Daoy (cell line): ENCODE measurements around the gene FALEC. TPM values are rescaled to one million over a fixed set of nuclear protein-coding genes. Genes with fewer than 3 reads are reported as not detected.

Source experiments
- DNase-seq: peaks from one replicate; pipeline ENCODE4 v3.0.0-alpha.2; 2015; ENCODE audit warnings: low read depth
- total RNA-seq: library from RNA; depleted of rRNA; stranded (reverse); fragments of >200 nt; shearing (Covaris generic); gene quantifications from 2 replicates; pipeline ENCODE4 v1.2.3, GENCODE V29; 2014

Gene FALEC
- total RNA-seq, 1 experiment from 2014 or later = not detected

- no peak for DNase-seq
Observed at GRCh38 chr1:150511985-150512660, 3.4 kb upstream of the FALEC start.

DNA sequence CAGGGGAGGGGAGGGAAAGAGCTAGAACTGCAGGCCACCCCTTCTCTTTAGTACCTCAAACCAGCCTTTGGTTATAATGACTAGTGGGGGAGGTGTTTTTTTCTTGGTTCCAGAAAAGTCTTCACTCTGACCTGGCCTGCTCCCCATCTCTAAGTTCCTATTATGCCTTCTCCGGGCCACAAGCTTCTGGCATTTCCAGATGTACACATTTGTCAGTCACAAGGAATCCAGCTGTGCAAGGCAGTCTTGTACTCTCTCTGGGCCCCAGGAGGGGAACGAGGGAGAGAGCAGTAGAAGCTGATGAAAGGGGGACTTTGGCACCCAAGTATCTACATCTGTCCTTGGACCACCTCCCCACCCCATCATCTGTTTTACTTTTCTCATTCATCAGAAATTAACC, 2.7 kb upstream of the FALEC start:
- DNase-seq = no peak

DNA sequence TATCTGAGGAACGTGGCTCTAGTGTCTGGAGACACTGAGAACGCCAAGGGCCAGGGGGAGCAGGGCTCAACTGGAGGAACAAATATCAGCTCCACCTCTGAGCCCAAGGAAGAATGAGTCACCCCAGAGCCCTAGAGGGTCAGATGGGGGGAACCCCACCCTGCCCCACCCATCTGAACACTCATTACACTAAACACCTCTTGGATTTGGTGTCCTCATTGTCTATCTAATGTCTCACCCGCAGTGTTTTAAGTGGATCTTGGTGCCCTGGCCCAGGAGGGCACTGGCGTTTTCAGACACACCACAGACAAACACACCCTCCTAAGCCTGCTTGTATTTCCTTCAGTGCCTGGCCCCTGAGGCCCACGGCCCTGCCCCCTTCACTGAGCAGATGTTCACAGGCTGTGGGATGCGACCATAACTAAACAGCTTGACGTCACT, 2.2 kb upstream of the FALEC start:
- DNase-seq = no peak

GRCh38 chr1:150514260-150514659, 1.3 kb upstream of the FALEC start:
- DNase-seq = no peak

DNA sequence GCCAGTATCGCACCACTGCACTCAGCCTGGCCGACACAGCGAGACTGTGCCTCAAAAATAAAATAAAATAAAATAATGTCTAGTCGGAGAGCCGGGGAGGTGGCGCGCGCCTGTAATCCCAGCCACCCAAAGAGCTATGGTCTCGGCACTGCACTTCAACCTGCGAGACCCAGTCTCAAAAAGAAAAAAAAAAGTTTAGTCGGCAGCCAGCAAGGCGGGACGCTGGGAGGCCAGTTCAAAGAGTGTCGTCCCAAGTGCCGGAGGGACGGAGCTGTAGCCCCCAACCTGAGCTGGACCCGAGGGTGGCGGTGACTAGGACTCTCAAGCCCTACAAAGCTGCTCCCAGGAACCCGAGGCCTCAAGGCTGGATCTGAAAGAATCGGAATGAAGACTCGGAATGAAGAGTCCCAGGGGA, 632 bp upstream of the FALEC start:
- DNase-seq = no peak

- no peak for DNase-seq
Observed at GRCh38 chr1:150516050-150516591, 569 bp downstream of the FALEC start.

DNA sequence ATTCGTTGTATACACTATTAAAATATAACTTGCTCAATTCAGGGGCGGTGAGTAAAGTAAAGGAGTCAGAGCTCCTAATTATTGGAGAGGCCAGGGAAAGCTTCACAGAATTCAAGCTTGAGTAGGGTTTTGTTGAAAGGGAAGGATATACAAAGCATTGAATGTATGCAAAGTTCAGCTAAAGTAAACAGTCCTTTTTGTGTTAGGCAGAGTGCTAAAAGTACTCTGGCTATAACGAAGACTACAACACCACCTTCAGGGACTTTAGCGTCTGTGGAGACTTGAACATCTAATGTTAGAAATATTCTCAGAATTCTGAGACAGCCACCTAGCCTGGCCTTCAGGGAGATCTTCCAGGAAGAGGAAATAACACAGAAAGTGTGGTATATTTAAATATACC, 1.1 kb downstream of the FALEC start:
- no peak for DNase-seq

- no peak for DNase-seq
Observed at GRCh38 chr1:150521196-150521968, 5.8 kb downstream of the FALEC start.

- DNase-seq = no peak
Observed at GRCh38 chr1:150525348-150525747, 9.8 kb downstream of the FALEC start.

- no peak for DNase-seq
Observed at GRCh38 chr1:150528196-150528595, 12.6 kb downstream of the FALEC start.

DNA sequence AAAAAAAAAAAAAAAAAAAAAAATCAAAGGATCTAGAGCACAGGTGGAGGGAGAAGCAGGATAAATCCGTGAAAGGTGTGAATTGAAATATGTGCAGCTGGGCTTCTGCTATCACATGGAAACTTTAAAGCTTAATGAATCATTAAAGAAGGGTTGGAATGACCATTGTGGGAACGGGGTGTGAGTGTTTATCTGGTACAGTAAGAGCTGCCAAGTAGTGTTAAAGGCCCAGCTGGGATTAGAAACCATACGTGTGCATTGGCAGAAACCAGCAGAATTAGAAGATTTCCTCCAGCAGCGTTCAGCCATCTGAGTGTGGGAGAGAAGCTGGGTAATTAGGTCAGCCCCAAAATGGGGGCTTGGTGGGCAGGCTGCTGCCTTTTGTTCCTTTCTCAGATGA, 13.5 kb downstream of the FALEC start:
- DNase-seq = peak; percentile 53

GRCh38 chr1:150530491-150531159, 15.1 kb downstream of the FALEC start:
- DNase-seq = no peak

- DNase-seq = no peak
Observed at GRCh38 chr1:150532860-150533259, 17.3 kb downstream of the FALEC start.

DNA sequence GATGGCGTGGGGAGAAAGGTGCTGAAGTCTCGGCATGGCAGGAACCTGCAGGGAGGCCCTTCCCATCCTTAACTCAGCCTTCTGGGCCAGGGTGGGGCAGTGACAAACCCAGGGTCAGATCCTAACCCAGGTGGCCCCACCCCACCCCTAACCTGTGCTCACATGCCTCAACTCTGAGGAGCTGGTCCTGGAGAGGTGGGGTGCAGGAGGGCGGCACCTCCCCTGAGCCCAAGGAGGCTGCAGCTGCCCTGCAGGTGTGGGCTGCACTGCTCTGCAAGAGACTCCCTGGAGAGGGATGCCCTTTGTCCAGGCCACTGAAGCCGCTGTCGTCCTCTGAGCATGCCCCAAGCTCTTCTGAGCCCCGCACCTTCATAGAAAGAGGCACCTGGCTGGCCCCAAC, 18.4 kb downstream of the FALEC start:
- no peak for DNase-seq

DNA sequence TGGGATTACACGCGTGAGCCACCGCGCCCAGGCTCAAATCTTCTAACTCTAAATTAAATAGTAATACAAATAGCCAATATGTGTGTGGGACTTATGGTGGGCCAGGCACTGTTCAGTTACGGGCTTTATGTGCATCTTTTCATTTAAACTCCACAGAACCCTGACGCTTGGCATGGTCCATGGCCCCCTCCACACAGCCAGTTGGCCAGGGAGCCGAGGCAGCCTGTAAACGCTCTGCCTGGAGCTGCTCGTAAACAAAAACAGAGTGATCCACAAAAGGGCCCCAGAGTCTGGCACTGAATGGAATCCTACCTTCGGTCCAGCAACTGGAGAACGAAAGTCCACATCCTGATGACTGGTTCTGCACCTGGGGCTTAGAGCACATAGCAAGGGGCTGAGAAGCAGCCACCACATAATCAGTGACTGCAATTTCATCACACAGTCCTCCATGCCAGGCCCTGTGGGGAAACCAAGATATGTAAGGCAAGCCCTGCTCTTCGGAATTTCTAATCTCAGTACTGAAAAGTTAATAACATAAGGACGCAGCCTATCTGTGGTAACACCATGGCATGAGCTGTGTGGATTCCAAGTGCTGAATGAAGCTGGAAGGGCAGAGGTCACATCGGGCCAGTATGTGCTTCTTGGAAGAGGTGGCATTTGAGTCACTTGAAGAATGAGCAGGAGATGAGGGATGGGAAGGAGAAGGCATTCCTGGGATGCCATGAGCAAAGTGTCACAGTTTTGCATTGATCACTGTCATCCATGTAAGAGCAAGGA, 20.1 kb downstream of the FALEC start:
- DNase-seq = no peak

DNA sequence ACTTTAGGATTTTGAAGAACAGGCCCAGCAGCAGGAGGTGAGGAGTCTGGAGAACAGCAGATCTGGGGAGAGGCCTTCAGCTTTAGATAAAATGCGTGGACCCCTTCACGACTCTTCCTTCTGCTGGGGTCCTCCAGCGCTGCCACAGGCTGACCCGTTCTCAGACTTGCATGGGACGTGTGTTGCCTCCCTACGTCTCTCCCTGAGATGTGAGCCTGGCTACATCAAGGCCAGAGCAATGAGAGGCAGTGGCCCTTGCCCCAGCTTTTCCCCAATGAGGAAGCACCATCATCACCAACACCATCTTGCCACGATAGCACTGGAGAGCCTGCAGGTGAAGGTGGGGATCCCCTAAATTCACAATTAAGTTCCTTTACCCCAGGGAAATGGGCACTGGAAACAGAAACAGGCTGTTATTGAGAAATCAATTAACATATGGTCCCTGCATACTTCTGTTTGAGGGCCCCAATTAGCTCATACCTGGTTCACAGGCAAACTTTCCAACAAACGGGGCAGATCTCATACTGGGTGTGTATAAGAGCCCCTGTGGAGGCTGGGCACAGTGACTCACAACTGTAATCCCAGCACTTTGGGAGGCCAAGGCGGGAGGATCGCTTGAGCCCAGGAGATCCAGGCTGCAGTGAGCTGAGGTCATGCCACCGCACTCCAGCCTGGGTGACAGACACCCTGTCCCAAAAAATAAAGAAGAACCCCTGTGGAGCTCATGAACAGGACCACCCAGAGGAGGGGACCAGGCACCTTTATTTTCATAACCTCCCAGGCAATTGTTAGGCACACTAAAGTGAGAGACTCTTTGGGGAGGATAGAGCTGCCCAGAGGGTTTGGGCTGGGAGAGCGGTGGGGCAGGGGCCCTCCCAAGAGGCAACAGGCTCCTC, 21.5 kb downstream of the FALEC start:
- no peak for DNase-seq

- DNase-seq = peak; percentile 63
Observed at GRCh38 chr1:150537732-150538684, 22.5 kb downstream of the FALEC start.

DNA sequence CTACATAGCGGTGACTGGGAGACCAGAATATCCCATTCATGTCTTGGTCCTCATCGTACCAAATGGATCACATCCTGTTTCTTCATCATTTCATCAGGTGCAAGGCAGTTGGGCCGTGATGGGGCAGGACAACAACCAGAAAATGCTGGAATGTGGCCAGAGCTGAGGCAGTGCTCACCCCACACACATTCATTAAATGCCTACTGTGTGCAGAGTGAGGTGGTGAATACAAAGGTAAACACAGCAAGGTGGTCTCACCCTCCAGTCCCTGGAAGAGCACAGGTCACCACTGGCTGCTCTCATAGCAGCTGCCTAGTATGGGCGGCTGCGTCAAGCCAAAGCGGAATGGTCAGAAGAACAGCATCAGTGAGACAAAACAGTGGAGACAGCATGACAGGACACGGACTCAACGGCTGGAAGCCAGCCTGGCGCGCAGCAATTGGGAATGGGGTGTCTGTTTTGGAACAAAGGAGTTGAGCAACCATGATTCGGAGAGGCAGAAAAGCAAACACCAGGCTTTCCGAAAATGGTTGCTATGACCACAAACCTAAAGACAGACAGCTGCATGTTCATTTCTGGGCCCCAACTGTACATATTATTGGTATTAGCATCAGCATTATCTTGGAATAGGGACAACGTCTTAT, 28.1 kb downstream of the FALEC start:
- DNase-seq = no peak

DNA sequence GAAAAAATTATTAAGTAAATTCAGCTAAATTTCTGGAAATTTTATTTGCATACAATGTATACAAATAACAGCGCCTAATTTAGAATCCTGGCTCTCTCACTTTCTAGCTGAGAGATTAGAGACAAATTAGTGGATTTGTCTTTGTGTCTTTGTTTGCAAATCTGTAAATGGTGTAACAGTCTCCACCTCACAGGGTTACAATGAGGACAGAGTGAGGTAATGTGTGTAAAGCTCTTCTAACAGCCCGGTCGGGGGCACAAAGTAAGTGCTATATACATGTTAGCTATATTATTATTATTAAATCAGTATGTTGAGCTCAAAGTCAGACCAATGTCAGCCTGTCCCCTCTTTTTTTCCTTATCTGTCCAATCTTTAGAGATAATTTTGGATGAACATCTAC, 28.7 kb downstream of the FALEC start:
- DNase-seq = no peak
